Small intestine (tissue), 7 donors: ENCODE measurements around the gene AMBN. TPM values are rescaled to one million over a fixed set of nuclear protein-coding genes. Genes with fewer than 3 reads are reported as not detected.

ENCODE experiments used
- DNase-seq, 2 donors: peaks; one replicate each; pipeline versions ENCODE4 v3.0.0 to v3.0.0-alpha.2; 2013
- FAIRE-seq: peaks from 2 replicates; lab custom pipeline; 2012; peaks lifted over from hg19 to GRCh38; lab: Jason Lieb, UNC
- H3K27ac ChIP-seq, 3 donors: one replicate each; pipeline ENCODE4 v1.5.1; 2013; ENCODE audit warnings: low read length in 2 of 3, mild to moderate bottlenecking in 2 of 3, control low read depth in 1 of 3, inconsistent platforms in 1 of 3, low read depth in 1 of 3, moderate library complexity in 1 of 3
- H3K27me3 ChIP-seq, 3 donors: one replicate each; pipeline ENCODE4 v1.6.1; 2013; ENCODE audit warnings: low read length in 3 of 3, inconsistent platforms in 1 of 3; ENCODE audit not compliant: control insufficient read depth in 3 of 3, insufficient read depth in 3 of 3
- H3K36me3 ChIP-seq, 3 donors: one replicate each; pipeline ENCODE4 v1.6.1; 2013; ENCODE audit warnings: low read length in 3 of 3, inconsistent platforms in 1 of 3, low read depth in 1 of 3, mild to moderate bottlenecking in 1 of 3, moderate library complexity in 1 of 3; ENCODE audit not compliant: control insufficient read depth in 3 of 3, insufficient read depth in 2 of 3
- H3K4me1 ChIP-seq, 3 donors: one replicate each; pipeline ENCODE4 v1.6.1; 2013; ENCODE audit warnings: low read length in 2 of 3, inconsistent platforms in 1 of 3, low read depth in 1 of 3, mild to moderate bottlenecking in 1 of 3, moderate library complexity in 1 of 3; ENCODE audit not compliant: control insufficient read depth in 3 of 3, insufficient read depth in 2 of 3
- H3K4me3 ChIP-seq, 3 donors: one replicate each; pipeline ENCODE4 v1.5.1; 2013; ENCODE audit warnings: low read length in 3 of 3, control low read depth in 1 of 3, inconsistent platforms in 1 of 3, low read depth in 1 of 3, mild to moderate bottlenecking in 1 of 3, moderate library complexity in 1 of 3
- H3K9me3 ChIP-seq, 2 donors: one replicate each; pipeline ENCODE4 v1.6.1; 2013; ENCODE audit warnings: low read depth in 1 of 2, low read length in 1 of 2; ENCODE audit not compliant: control insufficient read depth in 2 of 2, insufficient read depth in 1 of 2
- WGBS, 3 donors: extraction: QIAGEN DNeasy Blood & Tissue Kit; methylation state at CpG; one replicate each; pipeline ENCODE4 v1.1.7; 2013; 5-methylcytosine and 5-hydroxymethylcytosine counted together
- polyA plus RNA-seq, 4 donors: library from polyadenylated mRNA; stranded (reverse) in 3 of 4; unstranded in 1 of 4; fragments of 200-250 nt in 3 of 4; fragments of 120-200 nt in 1 of 4; gene quantifications; one replicate each; pipeline versions ENCODE4 v1.2.1 to v1.2.3, GENCODE V29; 2013
- donor health status: healthy with polysubstance abuse.
- donor health status: control.
- donor health status: control.
- donor health status: Bipolar disorder and iron deficiency.
- donor health status: healthy.

Gene AMBN
- polyA plus RNA-seq, 4 donors: not detected

DNA sequence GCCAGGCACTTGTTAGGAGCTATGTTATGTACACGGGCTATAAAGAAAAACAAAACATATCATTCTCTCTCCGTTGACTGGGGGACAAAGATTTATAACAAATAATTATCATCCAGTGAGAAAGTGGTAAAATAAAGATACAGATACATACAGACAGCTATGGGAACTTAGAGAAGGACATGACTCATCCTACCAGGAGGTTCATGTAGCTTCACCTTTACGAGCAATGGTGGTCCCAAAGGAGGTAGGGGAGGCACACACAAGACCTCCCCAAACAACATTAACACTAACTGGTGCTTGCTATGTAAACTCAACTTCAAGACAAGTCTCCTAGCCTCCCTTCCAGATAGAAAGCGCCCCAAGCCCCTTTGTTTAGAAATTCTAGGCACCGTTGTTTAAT lies 8.9 kb downstream of the AMBN start:
- Histone ChIP-seq H3K9me3 (no peaks in the 10 kb centered on the region), H3K27ac (no peak overlapping the region), H3K36me3 (no peaks in the 10 kb centered on the region), H3K4me1 (no peaks in the 10 kb centered on the region), H3K4me3 (no peak overlapping the region), H3K27me3 (no peaks in the 10 kb centered on the region)
- no peak for FAIRE-seq
- WGBS, 3 donors: 62 to 86% (median 77%) methylated on average over 5 of the region's 5 CpGs
- no peak for DNase-seq

DNA sequence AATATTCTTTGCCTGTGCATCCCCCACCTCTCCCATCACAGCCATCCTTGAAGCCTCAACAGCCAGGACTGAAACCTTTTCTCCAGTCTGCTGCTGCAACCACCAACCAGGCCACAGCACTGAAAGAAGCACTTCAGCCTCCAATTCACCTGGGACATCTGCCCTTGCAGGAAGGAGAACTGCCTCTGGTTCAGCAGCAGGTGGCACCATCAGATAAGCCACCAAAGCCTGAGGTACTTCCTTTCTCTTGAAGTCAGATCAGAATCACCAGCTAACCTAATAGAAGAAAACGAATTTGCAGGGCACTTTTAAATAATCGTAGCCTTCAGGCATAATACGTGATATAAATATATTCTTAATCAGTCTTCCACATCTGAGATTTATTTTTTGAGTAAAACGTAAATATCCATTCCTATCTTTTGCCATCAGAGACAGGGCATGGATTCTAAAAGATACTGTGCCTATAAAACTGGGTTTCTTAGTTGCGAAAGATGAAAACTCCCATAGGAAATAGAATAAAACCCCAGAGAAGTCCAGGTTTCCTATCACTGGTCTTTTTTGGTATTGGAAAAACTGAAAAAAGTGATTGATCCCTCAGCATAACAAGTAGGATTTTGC lies 9.5 kb downstream of the AMBN start:
- Histone ChIP-seq H3K4me1 (no peaks in the 10 kb centered on the region), H3K27ac (no peak overlapping the region), H3K9me3 (no peaks in the 10 kb centered on the region), H3K36me3 (no peaks in the 10 kb centered on the region), H3K27me3 (no peaks in the 10 kb centered on the region), H3K4me3 (no peak overlapping the region)
- DNase-seq (peak; percentile 69 to 73), FAIRE-seq (no peak)
- 33 to 37% (median 37%) methylated on average over 5 of the region's 5 CpGs for WGBS, 3 donors

DNA sequence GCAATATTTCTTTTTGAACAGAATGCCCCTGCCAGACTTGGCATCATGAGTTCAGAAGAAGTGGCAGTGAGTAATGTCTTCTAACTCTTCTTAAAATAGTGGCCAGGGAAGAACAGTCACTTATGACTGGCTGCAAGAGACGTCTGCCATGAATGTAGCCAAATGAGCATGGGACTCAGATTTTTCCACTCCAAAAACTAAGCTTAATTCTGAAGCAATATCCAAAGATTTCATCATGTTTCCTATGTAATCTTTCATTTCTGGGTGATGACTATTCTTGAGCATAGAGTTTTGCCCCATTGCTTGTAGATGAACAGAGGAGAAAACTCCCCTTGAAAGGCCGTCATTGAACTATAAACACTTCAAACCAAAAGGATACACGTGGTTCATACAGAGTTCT lies 11.8 kb downstream of the AMBN start:
- H3K4me1 ChIP-seq: no peaks in the 10 kb centered on the region
- no peak for FAIRE-seq
- WGBS, 3 donors: 38 to 53% (median 52%) methylated on average over 3 of the region's 3 CpGs

DNA sequence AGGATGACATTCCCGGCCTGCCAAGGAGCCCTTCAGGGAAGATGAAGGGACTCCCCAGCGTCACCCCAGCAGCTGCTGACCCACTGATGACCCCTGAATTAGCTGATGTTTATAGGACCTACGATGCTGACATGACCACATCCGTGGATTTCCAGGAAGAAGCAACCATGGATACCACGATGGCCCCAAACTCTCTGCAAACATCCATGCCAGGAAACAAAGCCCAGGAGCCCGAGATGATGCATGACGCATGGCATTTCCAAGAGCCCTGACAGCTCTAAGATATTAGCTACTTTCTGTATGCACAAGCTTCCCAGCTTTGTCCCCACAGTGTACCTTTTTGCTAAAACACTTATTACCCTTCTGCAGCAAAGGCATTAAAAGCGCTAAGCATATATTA lies 14.4 kb downstream of the AMBN start:
- FAIRE-seq: no peak
- Histone ChIP-seq H3K4me3 (no peak overlapping the region), H3K36me3 (no peaks in the 10 kb centered on the region), H3K9me3 (no peaks in the 10 kb centered on the region), H3K4me1 (no peaks in the 10 kb centered on the region), H3K27ac (no peak overlapping the region), H3K27me3 (peaks cover 0 to 2% (median 0%) of the 10 kb centered on the region in 3 donors)
- DNase-seq: no peak
- WGBS, 3 donors: 71 to 88% (median 83%) methylated on average over 8 of the region's 8 CpGs

More for the DNA sequence above, 11.8 kb downstream of the AMBN start:
- no peaks in the 10 kb centered on the region for H3K9me3 ChIP-seq
- no peak overlapping the region for H3K4me3 ChIP-seq
- peaks cover 0 to 2% (median 0%) of the 10 kb centered on the region in 3 donors for H3K27me3 ChIP-seq
- no peak for DNase-seq
- no peak overlapping the region for H3K27ac ChIP-seq
- H3K36me3 ChIP-seq: no peaks in the 10 kb centered on the region

DNA sequence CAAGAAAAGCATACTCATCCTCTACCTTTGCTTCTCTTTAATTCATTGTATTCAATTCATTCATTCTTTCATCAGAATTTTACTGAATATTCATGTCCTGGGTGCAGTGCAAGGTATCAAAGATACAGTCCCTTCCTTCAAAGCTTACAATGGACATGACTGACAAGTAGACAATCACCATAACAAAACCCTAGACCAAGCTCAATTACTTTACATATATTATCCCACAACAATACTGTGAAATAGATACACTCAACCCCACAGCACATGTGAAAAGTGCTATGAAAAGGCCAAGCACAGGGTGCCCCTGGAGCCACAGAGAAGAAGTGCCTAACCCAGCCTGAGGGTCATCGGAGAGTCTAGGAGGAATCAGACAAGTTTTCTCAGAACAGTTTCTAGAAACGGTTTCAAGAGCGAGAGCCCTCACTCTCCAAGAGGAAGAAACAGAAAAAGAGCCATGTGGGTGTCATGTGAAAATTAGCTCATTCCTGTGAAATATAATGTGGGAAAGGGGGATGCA lies 15.3 kb downstream of the AMBN start:
- DNase-seq: no peak
- Histone ChIP-seq H3K36me3 (no peaks in the 10 kb centered on the region), H3K4me1 (no peaks in the 10 kb centered on the region), H3K27me3 (peaks cover 0 to 2% (median 0%) of the 10 kb centered on the region in 3 donors), H3K27ac (no peak overlapping the region), H3K9me3 (no peaks in the 10 kb centered on the region), H3K4me3 (no peak overlapping the region)
- WGBS, 3 donors: 88 to 94% (median 91%) methylated on average over 3 of the region's 3 CpGs
- no peak for FAIRE-seq

DNA sequence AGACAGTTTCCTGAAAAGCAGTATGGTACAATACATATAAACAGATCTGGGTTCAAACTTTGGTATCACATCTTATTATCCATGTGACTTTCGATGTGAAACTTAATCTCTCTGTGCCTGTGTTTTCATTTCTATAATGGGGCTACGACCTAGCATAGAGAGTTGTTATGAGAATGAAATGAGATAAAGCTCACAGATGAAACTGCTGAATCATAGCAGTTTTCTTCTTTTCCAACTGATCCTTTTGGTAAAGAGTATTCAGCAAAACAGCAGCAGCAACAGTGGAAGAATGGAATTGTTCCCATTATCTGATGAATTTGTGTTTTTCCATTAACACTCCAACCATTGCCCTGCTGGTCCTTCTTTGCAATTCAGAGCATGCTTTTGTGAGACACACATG lies 16.3 kb downstream of the AMBN start:
- no peak for FAIRE-seq
- no peak overlapping the region for H3K27ac ChIP-seq
- DNase-seq: no peak
- WGBS, 3 donors: 73 to 77% (median 76%) methylated on average over 2 of the region's 2 CpGs
- H3K4me1 ChIP-seq: peaks cover 0 to 6% (median 0%) of the 10 kb centered on the region in 3 donors
- H3K27me3 ChIP-seq: peaks cover 0 to 2% (median 0%) of the 10 kb centered on the region in 3 donors
- no peaks in the 10 kb centered on the region for H3K9me3 ChIP-seq
- H3K4me3 ChIP-seq: no peak overlapping the region
- H3K36me3 ChIP-seq: no peaks in the 10 kb centered on the region

DNA sequence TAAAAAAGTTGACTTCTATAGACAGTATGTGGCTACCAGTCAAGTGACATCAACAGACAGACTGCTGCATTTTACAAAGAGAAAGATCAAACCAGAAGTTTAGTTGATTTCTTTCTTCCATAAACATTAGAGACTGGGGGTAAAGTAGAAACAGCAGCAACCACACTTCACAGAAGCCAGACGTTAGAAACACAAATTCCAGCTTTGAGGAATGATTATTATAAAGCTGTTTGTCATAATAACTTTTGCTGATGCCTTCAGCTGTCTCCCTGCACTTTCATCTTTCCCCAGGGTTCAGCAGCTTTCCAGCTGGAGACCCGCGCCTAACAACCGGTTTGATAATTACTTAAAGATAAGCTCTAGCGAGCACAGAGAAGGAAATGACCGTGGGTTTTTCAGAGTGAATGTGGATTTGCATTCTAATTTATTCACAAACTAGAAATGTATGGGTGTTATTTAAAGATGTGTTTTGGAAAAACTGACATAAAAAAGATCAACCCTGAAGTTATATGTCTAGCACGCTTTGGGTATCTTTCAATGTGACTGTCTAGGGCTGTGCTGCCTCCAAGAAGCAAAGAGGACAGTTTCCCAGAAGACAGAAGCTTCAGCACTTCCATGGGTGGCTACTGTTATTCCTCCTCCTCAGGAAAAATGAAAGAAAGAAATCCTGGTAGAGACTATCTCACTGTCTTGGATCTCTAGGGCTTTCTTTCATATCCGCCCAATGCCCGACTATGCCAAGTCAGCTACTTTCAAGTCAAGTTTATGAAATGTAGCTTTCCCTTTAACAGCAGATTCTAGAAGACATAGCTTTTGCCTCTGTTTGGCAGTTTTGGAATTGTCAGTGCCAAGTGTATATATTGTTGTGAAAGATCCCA lies 21.5 kb downstream of the AMBN start:
- WGBS, 3 donors: 11 to 14% (median 11%) methylated on average over 9 of the region's 9 CpGs
- peak overlapping the region in 2 of 3 donors; percentile 65 to 82 for H3K27ac ChIP-seq
- no peaks in the 10 kb centered on the region for H3K36me3 ChIP-seq
- no peaks in the 10 kb centered on the region for H3K27me3 ChIP-seq
- no peaks in the 10 kb centered on the region for H3K9me3 ChIP-seq
- DNase-seq (peak; percentile 35 to 48), FAIRE-seq (no peak)
- H3K4me1 ChIP-seq: peaks cover 0 to 6% (median 2%) of the 10 kb centered on the region in 3 donors
- H3K4me3 ChIP-seq: peak overlapping the region in 1 of 3 donors; percentile 16

DNA sequence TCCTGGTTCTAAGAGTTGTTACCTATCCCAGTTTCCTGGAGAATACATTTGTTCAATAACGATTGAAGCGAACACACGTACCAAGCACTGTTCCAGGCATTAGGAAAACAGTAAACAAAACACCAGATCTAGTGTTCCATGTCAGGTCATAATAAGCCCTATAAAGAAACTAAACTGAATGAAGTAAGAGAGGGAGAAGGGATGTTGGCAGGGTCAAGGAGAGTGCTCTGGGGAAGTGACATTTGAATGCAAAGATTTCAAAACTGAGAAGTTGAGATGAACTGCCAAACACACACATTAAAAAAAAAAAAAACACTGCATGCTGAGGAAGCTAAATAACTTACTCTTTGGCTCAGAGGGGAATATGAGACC lies 22.1 kb downstream of the AMBN start:
- peaks cover 0 to 6% (median 2%) of the 10 kb centered on the region in 3 donors for H3K4me1 ChIP-seq
- H3K4me3 ChIP-seq: no peak overlapping the region

More for the DNA sequence above, 22.1 kb downstream of the AMBN start:
- WGBS, 3 donors: 50 to 68% (median 51%) methylated on average over 3 of the region's 3 CpGs
- Histone ChIP-seq H3K9me3 (no peaks in the 10 kb centered on the region), H3K27me3 (no peaks in the 10 kb centered on the region), H3K36me3 (no peaks in the 10 kb centered on the region), H3K27ac (peak overlapping the region in 2 of 3 donors; percentile 49 to 65)
- FAIRE-seq (no peak), DNase-seq (peak in 1 of 2 donors; percentile 5)
